Measurements from ENCODE around the gene YAF2. TPM values are rescaled to one million over a fixed set of nuclear protein-coding genes. Genes with fewer than 3 reads are reported as not detected.

Gene YAF2, protein sequence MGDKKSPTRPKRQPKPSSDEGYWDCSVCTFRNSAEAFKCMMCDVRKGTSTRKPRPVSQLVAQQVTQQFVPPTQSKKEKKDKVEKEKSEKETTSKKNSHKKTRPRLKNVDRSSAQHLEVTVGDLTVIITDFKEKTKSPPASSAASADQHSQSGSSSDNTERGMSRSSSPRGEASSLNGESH
- total RNA-seq (2021; ENCODE audit: unreplicated experiment) = 27.6 TPM
- 15.6 TPM for polyA plus RNA-seq (2012; ENCODE audit: insufficient read length)
- percentile 83 among the genes with signal in this experiment for Bru-seq, nascent RNA
- BruChase-seq, experiment 1, labeled RNA remaining after a 2-hour chase = percentile 66 among the genes with signal in this experiment
- percentile 68 among the genes with signal in this experiment for BruChase-seq, experiment 2, labeled RNA remaining after a 6-hour chase
- long read RNA-seq, transcript YAF2-203 (4 exons, 2,076 nt) = major isoform, 5 of 9 reads
- long read RNA-seq, partial matches to known transcripts = 0 of 9 reads
- long read RNA-seq, other reads (novel, unspliced or antisense) = 2 of 9 reads

GRCh38 chr12:42238240-42239140 is at the start of gene YAF2:
Gene YAF2 (minus strand): TSS chr12:42238248. CDS start chr12:42238180, 68 bp downstream.
- Histone ChIP-seq H3K27me3 (ENCODE audit: control insufficient read depth, insufficient read depth, low read length) (no peaks in the 10 kb centered on the region), H3K9me3 (ENCODE audit: control insufficient read depth, insufficient read depth, low read depth, low read length) (no peaks in the 10 kb centered on the region), H3K36me3 (ENCODE audit: control insufficient read depth, insufficient read depth, low read length) (no peaks in the 10 kb centered on the region), H3K4me1 (ENCODE audit: control insufficient read depth, insufficient read depth, low read length) (peaks cover 17% of the 10 kb centered on the region; the same call in 1 of the 2 replicates), H3K27ac (ENCODE audit: low read length) (peak within 1 kb of the TSS; percentile 89), H3K4me3 (ENCODE audit: low read depth in 2 of 2, low read length in 2 of 2) (peak within 1 kb of the TSS; percentile 69 to 81)
- intact Hi-C loops (cut with micrococcal nuclease; ENCODE audit: unreplicated experiment) = loop anchor here (10.0 kb wide), 1 partner anchor 94 kb away; the partner anchor contains the start of gene GXYLT1
- DNase-seq (ENCODE audit: low read depth, low spot score) = no peak
- ATAC-seq = peak; percentile 94
- no peak for TF ChIP-seq SIN3A (IDR thresholded peaks at IDR 0.05; ENCODE audit: borderline replicate concordance, insufficient read depth, low read depth, low read length)
- TF ChIP-seq, protein P1, sequence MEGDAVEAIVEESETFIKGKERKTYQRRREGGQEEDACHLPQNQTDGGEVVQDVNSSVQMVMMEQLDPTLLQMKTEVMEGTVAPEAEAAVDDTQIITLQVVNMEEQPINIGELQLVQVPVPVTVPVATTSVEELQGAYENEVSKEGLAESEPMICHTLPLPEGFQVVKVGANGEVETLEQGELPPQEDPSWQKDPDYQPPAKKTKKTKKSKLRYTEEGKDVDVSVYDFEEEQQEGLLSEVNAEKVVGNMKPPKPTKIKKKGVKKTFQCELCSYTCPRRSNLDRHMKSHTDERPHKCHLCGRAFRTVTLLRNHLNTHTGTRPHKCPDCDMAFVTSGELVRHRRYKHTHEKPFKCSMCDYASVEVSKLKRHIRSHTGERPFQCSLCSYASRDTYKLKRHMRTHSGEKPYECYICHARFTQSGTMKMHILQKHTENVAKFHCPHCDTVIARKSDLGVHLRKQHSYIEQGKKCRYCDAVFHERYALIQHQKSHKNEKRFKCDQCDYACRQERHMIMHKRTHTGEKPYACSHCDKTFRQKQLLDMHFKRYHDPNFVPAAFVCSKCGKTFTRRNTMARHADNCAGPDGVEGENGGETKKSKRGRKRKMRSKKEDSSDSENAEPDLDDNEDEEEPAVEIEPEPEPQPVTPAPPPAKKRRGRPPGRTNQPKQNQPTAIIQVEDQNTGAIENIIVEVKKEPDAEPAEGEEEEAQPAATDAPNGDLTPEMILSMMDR (IDR thresholded peaks at IDR 0.05) = no peak
- TF ChIP-seq TCF7L2 (IDR thresholded peaks at IDR 0.05; ENCODE audit: low read depth, low read length) = peak; percentile 100
- 0 out of 2 replicates have a peak, but pooled peaks have one; percentile 14 for TF ChIP-seq POLR2AphosphoS5 (IDR thresholded peaks at IDR 0.05; ENCODE audit: low read depth, low read length)
- TF ChIP-seq, protein P2, sequence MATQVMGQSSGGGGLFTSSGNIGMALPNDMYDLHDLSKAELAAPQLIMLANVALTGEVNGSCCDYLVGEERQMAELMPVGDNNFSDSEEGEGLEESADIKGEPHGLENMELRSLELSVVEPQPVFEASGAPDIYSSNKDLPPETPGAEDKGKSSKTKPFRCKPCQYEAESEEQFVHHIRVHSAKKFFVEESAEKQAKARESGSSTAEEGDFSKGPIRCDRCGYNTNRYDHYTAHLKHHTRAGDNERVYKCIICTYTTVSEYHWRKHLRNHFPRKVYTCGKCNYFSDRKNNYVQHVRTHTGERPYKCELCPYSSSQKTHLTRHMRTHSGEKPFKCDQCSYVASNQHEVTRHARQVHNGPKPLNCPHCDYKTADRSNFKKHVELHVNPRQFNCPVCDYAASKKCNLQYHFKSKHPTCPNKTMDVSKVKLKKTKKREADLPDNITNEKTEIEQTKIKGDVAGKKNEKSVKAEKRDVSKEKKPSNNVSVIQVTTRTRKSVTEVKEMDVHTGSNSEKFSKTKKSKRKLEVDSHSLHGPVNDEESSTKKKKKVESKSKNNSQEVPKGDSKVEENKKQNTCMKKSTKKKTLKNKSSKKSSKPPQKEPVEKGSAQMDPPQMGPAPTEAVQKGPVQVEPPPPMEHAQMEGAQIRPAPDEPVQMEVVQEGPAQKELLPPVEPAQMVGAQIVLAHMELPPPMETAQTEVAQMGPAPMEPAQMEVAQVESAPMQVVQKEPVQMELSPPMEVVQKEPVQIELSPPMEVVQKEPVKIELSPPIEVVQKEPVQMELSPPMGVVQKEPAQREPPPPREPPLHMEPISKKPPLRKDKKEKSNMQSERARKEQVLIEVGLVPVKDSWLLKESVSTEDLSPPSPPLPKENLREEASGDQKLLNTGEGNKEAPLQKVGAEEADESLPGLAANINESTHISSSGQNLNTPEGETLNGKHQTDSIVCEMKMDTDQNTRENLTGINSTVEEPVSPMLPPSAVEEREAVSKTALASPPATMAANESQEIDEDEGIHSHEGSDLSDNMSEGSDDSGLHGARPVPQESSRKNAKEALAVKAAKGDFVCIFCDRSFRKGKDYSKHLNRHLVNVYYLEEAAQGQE (IDR thresholded peaks at IDR 0.05; ENCODE audit: insufficient read depth in 1 of 2, low read depth in 2 of 2, low read length in 1 of 2) = no peak
- in situ Hi-C loops (cut with HindIII; ENCODE audit: low pct_unique_long_range_greater_than_20kb, low sequenced_read_pairs) = no loop called here
- BruUV-seq (replicated peaks) = no TSS peak
- ChIA-PET CTCF (interaction anchor here (0.9 kb wide), 1 partner anchor 93 kb away, joined by 3 read pairs; no protein-coding TSS in a partner anchor), POLR2A (interaction anchor here (0.7 kb wide), 1 partner anchor 838 kb away, joined by 3 read pairs; no protein-coding TSS in a partner anchor)

- CTCF ChIA-PET = no interaction called here
- no TSS peak for BruUV-seq (replicated peaks)
Measured at GRCh38 chr12:42286741-42287140, 48.7 kb upstream of the YAF2 start.

More at GRCh38 chr12:42286741-42287140, 48.7 kb upstream of the YAF2 start:
- TF ChIP-seq SIN3A (IDR thresholded peaks at IDR 0.05; ENCODE audit: borderline replicate concordance, insufficient read depth, low read depth, low read length) (no peak), TCF7L2 (IDR thresholded peaks at IDR 0.05; ENCODE audit: low read depth, low read length) (no peak), POLR2AphosphoS5 (IDR thresholded peaks at IDR 0.05; ENCODE audit: low read depth, low read length) (no peak)
- TF ChIP-seq, protein P1 (IDR thresholded peaks at IDR 0.05) = no peak
- TF ChIP-seq, protein P2 (IDR thresholded peaks at IDR 0.05; ENCODE audit: insufficient read depth in 1 of 2, low read depth in 2 of 2, low read length in 1 of 2) = no peak
- Histone ChIP-seq H3K27ac (ENCODE audit: low read length) (no peak overlapping the region), H3K4me3 (ENCODE audit: low read depth in 2 of 2, low read length in 2 of 2) (no peak overlapping the region), H3K36me3 (ENCODE audit: control insufficient read depth, insufficient read depth, low read length) (no peaks in the 10 kb centered on the region), H3K9me3 (ENCODE audit: control insufficient read depth, insufficient read depth, low read depth, low read length) (no peaks in the 10 kb centered on the region), H3K27me3 (ENCODE audit: control insufficient read depth, insufficient read depth, low read length) (peaks cover 7% of the 10 kb centered on the region; the same call in 1 of the 2 replicates), H3K4me1 (ENCODE audit: control insufficient read depth, insufficient read depth, low read length) (no peaks in the 10 kb centered on the region)
- POLR2A ChIA-PET = no interaction called here
- in situ Hi-C loops (cut with HindIII; ENCODE audit: low pct_unique_long_range_greater_than_20kb, low sequenced_read_pairs) = no loop called here
- DNase-seq (ENCODE audit: low read depth, low spot score) = no peak
- intact Hi-C loops (cut with micrococcal nuclease; ENCODE audit: unreplicated experiment) = no loop called here
- no peak for ATAC-seq

Measured in Panc1 (cell line).